HG03521 (cell line): Measurements from ENCODE around the gene EBF3.

Experiments used
- ATAC-seq: cut with Tn5 transposase; IDR thresholded peaks from one replicate; pipeline ENCODE4 v1.9.1; 2021; ENCODE audit warnings: mild to moderate bottlenecking, moderate library complexity; ENCODE audit not compliant: unreplicated experiment

Gene EBF3

GRCh38 chr10:129876838-129877237, 87.2 kb downstream of the EBF3 start:
- ATAC-seq = no peak

- no peak for ATAC-seq
These were observed 87.9 kb downstream of the EBF3 start for GRCh38 chr10:129875993-129876726.

GRCh38 chr10:129873351-129873750, 90.7 kb downstream of the EBF3 start:
- ATAC-seq = no peak

GRCh38 chr10:129871966-129872365, 92.1 kb downstream of the EBF3 start:
- ATAC-seq = no peak

DNA sequence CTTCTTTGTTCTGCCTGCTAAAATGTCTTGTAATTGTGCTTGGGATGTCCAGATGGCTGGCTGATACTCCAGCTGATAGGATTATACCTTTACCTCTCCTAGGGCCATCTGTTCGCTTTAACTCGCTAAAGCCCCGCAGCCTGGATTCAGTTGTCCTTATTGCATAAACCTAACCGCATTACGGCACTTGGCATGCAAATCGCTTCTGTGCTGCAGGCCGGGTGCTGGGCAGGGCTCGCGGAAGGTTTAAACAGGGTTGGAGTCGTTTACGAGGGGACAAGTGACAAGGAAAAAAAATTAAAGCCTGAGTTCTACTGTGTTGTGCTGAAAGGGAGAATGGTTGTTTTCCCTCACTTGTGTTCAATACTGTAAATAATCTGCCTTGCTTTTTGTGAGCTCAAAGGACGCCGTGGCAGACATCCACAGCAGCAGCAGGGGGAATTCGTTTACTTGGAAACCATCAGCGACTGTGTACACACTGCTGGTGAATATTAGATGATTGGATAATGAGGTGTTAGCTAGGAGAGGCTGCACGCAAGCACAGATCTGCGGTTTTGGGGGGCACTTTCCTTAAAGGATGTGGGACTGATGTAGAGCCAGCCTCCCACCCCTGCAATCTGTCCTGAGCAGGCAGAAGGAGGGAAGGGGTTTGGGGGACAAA, 93.0 kb downstream of the EBF3 start:
- no peak for ATAC-seq

GRCh38 chr10:129870474-129870757, 93.7 kb downstream of the EBF3 start:
- no peak for ATAC-seq

GRCh38 chr10:129869596-129870473, 94.2 kb downstream of the EBF3 start:
- ATAC-seq = no peak

GRCh38 chr10:129868449-129869035, 95.5 kb downstream of the EBF3 start:
- ATAC-seq = no peak

DNA sequence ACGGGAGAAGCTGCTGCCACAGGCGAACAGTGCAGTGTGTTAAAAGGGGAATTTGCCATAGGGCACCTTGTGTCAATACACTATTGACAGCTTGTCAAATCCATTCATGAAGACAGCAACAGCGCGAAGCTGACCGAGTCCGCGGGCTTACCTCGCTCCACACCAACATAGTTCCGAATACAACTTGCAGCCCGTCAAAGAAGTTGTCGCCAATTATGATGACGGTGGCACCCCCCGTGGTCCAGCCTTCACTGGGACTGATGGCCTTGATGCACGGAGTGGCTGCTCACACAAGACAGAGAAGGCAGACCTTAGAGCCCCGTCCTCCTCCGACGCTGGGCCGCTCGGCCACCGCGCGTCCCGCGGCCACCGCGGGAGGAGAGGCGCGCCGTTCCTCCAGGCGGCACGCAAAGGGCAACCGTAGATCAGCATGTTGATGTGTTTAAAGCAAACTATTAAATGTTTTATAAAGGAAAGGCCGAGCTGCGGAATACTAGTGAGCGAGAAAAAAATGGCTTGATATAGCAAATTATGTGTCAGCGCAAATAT, 96.4 kb downstream of the EBF3 start:
- no peak for ATAC-seq

DNA sequence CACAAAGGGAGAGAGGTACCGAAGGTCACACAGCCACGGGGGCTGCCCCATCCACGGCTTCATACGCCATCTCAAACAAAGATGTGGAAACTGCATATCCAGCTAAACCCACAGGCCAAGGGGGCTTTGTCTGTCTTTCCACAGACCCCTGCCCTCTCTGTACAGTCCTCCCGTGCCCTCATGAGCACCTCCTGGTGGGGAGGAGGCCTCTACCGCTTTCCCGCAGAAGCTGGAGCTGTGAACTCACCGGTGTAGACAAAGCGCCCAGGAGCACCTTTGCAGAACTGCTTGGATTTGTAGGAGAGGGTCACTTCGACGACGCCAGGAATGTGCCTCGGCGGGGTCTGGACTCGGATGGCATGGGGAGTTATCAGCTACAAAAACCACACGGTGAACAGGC, 97.2 kb downstream of the EBF3 start:
- ATAC-seq = no peak

- no peak for ATAC-seq
These were observed 98.1 kb downstream of the EBF3 start for GRCh38 chr10:129865960-129866359.

- no peak for ATAC-seq
These were observed 98.7 kb downstream of the EBF3 start for GRCh38 chr10:129865413-129865812.

GRCh38 chr10:129864601-129865126, 99.4 kb downstream of the EBF3 start:
- no peak for ATAC-seq

DNA sequence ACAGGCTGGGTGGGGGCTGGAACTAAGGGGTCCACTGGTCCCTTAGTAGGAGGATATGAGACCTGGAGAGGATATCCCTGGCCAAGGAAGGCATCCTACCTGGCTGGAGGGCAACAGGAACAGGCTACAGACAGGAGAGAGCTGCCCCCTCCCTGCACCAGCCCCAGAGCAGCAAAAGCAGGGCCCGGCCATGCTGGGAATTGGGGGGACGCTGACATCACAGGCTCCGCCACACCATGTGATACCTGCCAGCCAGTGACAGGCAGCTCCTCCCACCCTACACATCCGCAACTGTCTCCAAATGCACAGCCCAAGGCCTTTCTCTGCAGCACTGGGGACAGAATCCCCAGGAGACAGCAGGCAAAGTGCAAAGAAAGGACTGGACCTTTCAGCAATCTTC, 100.0 kb downstream of the EBF3 start:
- no peak for ATAC-seq

DNA sequence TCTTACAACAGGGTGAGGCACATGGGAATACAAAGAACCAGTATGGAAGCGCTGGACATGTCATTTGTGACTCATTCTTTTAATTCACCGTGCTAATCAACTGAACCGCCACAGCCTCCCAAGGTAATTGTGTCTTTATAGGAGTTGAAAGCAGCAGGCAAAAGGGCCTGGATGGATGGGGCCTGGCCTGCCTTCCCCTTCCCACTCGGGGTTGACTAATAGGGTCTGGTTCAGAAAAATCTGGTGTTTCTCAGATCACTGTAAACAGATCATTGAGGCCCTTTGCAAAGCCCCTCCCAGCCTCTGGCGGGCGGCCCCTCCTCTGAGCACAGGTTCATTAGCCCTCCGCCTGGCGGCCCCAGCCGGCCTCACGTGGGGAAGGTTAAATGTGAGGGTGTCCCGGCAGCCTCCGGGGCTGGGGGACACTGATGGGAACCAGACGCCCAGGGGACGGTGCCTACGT, 100.8 kb downstream of the EBF3 start:
- ATAC-seq = no peak

DNA sequence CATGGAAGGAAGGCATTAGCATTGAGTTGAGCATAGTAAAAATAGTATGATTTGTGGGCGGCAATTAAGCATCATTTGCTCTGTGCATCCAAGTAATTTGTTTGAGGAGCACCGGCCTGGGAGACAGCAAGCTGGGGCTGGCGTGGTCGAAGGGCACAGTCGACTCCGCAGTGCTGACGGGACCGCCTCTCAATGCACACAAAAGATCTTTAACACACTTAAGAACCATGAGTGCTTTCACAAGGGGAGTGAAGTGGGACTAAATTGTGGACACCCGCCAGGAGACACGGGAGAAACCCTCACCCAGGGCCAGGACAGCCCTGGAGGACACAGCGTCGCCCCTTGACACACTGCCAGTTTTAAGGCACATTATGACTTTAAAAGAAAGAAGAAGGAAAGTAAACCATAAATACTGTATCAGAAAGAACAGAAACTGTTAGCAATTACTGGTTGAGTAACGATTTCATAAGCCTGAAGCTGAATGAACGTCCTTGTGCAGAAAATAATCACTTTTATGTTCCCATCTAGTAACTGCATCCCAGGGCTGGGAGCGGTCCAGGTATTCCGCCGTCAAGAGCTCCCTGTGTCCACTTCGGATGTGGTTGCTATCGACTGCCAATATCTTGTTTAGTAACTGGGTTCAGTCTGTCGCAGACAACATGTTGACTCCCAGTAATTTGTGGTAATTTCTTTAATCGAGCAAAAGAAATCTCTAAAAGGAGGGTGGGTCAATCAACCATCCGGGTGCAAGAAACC, 102.1 kb downstream of the EBF3 start:
- ATAC-seq = no peak

DNA sequence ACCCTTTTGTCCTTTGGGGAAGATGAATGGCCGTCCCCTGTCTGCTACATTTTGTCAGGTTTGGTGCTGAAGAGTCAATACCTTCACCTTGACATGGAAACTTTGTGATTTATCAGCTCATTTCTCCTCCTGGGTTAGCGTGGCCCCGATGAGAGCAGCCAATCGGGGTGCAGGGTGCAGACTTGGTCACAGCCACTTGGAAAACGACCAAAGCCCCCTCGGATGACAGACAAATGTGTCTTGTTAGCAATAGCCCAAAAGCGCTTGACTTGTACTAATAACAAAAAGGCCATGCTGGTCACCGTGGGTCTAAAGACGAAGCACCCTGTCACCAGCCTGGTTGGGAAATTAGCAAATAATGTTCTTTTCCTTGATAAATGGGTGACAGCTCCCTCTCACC, 103.7 kb downstream of the EBF3 start:
- ATAC-seq = no peak

- ATAC-seq = no peak
These were observed 104.5 kb downstream of the EBF3 start for GRCh38 chr10:129859536-129859935.

DNA sequence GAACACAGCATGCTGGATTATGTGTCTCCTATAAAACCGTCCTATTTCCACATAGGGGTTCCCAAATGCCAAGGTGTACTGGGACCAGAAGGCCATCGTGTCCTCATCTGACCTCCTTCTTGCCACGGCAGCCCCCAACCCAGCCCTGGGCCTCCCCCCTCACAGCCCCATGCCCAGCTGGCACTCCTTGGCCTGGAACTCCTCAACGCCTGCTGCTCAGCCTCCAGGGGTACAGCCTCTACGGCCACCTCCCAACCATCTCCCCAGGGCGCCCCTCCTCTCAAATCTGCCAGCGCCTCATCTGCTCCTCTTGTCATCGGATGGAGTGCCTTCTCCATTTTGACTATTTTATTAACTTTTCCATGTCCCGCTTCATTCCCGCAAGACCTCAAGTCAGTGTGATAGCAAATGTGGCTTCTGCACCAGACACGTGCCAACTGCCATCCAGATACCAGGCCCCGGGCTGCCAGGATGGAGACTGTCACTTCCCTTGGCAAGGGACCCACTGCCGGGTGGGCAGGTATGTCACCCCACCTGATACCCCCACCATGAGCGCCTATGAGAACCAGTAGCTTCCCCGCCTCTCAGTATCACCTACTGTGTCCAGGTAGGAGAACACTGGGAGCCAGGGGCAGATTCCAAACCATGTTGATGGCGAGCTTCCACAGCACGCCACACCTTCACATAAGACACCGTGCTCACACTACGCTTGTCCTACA, 106.7 kb downstream of the EBF3 start:
- no peak for ATAC-seq
